Karpas-422 (cell line): Measurements from ENCODE around the gene SPATA31E1. TPM values are rescaled to one million over a fixed set of nuclear protein-coding genes. Genes with fewer than 3 reads are reported as not detected.

Experiments used
- DNase-seq: peaks from one replicate; pipeline ENCODE4 v3.0.0-alpha.2; 2015
- H2AFZ ChIP-seq: fragments of 200-600 bp; sonication (generic); 2 replicates; pipeline ENCODE4 v1.6.1; 2014; ENCODE audit warnings: antibody characterized with exemption, low read length, mixed read lengths
- H3K27ac ChIP-seq: fragments of 200-600 bp; sonication (generic); 2 replicates; pipeline ENCODE4 v1.5.1; 2014; ENCODE audit warnings: mild to moderate bottlenecking, low read length, moderate library complexity
- H3K27me3 ChIP-seq: fragments of 200-600 bp; sonication (generic); 2 replicates; pipeline ENCODE4 v1.6.1; 2014; ENCODE audit warnings: low read length, mixed read lengths
- H3K36me3 ChIP-seq: fragments of 200-600 bp; sonication (generic); 2 replicates; pipeline ENCODE4 v1.6.1; 2014; ENCODE audit warnings: low read length, mixed read lengths; ENCODE audit not compliant: insufficient read depth
- H3K4me1 ChIP-seq: fragments of 200-600 bp; sonication (generic); 2 replicates; pipeline ENCODE4 v1.6.1; 2014; ENCODE audit warnings: mild to moderate bottlenecking, low read length, mixed read lengths
- H3K4me2 ChIP-seq: fragments of 200-600 bp; sonication (generic); 2 replicates; pipeline ENCODE4 v1.6.1; 2014; ENCODE audit warnings: low read length, low read depth, mild to moderate bottlenecking; ENCODE audit not compliant: poor library complexity, severe bottlenecking
- H3K4me3 ChIP-seq: fragments of 200-600 bp; sonication (generic); 2 replicates; pipeline ENCODE4 v1.5.1; 2014; ENCODE audit warnings: mild to moderate bottlenecking, antibody characterized with exemption, low read length, mixed read lengths
- H3K79me2 ChIP-seq: fragments of 200-600 bp; sonication (generic); 2 replicates; pipeline ENCODE4 v1.6.1; 2014; ENCODE audit warnings: mild to moderate bottlenecking, low read length, mixed read lengths
- H3K9ac ChIP-seq: fragments of 200-600 bp; sonication (generic); 2 replicates; pipeline ENCODE4 v1.6.0; 2014; ENCODE audit warnings: low read length
- H3K9me2 ChIP-seq: fragments of 200-600 bp; sonication (generic), shearing (Covaris generic); replicated peaks from 2 replicates; pipeline ENCODE4 v1.6.0; 2014; ENCODE audit warnings: mild to moderate bottlenecking, low read length, moderate library complexity; ENCODE audit not compliant: insufficient read depth
- H3K9me3 ChIP-seq: fragments of 300-700, 200-600 bp; sonication (generic); 2 replicates; pipeline ENCODE4 v1.6.1; 2014; ENCODE audit warnings: low read length, mixed read lengths
- H4K20me1 ChIP-seq: fragments of 200-600 bp; sonication (generic); 2 replicates; pipeline ENCODE4 v1.6.1; 2014; ENCODE audit warnings: mild to moderate bottlenecking, antibody characterized with exemption, low read length, low read depth; ENCODE audit not compliant: insufficient read depth
- total RNA-seq: library from RNA; depleted of rRNA; stranded (reverse); fragments of >200 nt; shearing (Covaris generic); gene quantifications from 2 replicates; pipeline ENCODE4 v1.2.3, GENCODE V29; 2014; ENCODE audit warnings: low replicate concordance

The SPATA31E1 gene
- total RNA-seq, 1 experiment from 2014 or later = not detected

- no peaks in the 10 kb centered on the region for H3K9me2 ChIP-seq
- no peak overlapping the region for H3K9ac ChIP-seq
- H2AFZ ChIP-seq = no peak overlapping the region
- H4K20me1 ChIP-seq = no peaks in the 10 kb centered on the region
- H3K27ac ChIP-seq = no peak overlapping the region
- H3K9me3 ChIP-seq = no peaks in the 10 kb centered on the region
- no peak for DNase-seq
- no peaks in the 10 kb centered on the region for H3K4me1 ChIP-seq
- H3K79me2 ChIP-seq = no peaks in the 10 kb centered on the region
- H3K27me3 ChIP-seq = no peaks in the 10 kb centered on the region
- no peak overlapping the region for H3K4me2 ChIP-seq
- H3K36me3 ChIP-seq = no peaks in the 10 kb centered on the region
- no peak overlapping the region for H3K4me3 ChIP-seq
These were observed 2.1 kb downstream of the SPATA31E1 start for GRCh38 chr9:87884578-87885459.

- Histone ChIP-seq H3K36me3 (no peaks in the 10 kb centered on the region), H3K9ac (no peak overlapping the region), H3K79me2 (no peaks in the 10 kb centered on the region), H3K27ac (no peak overlapping the region), H3K9me3 (no peaks in the 10 kb centered on the region), H3K4me2 (no peak overlapping the region), H3K4me1 (no peaks in the 10 kb centered on the region), H2AFZ (no peak overlapping the region), H3K9me2 (no peaks in the 10 kb centered on the region), H3K4me3 (no peak overlapping the region), H4K20me1 (no peaks in the 10 kb centered on the region), H3K27me3 (no peaks in the 10 kb centered on the region)
- no peak for DNase-seq
These were observed 3.0 kb downstream of the SPATA31E1 start for GRCh38 chr9:87885484-87886189.

- H4K20me1 ChIP-seq = no peaks in the 10 kb centered on the region
- H3K4me2 ChIP-seq = no peak overlapping the region
- no peak overlapping the region for H3K4me3 ChIP-seq
- no peaks in the 10 kb centered on the region for H3K9me2 ChIP-seq
- no peaks in the 10 kb centered on the region for H3K27me3 ChIP-seq
- no peaks in the 10 kb centered on the region for H3K79me2 ChIP-seq
- H3K9ac ChIP-seq = no peak overlapping the region
- no peak for DNase-seq
- H3K36me3 ChIP-seq = no peaks in the 10 kb centered on the region
- H3K9me3 ChIP-seq = no peaks in the 10 kb centered on the region
- no peaks in the 10 kb centered on the region for H3K4me1 ChIP-seq
- no peak overlapping the region for H2AFZ ChIP-seq
- no peak overlapping the region for H3K27ac ChIP-seq
These were observed 3.7 kb downstream of the SPATA31E1 start for GRCh38 chr9:87886210-87886932.

GRCh38 chr9:87886933-87887505, 4.3 kb downstream of the SPATA31E1 start:
- Histone ChIP-seq H2AFZ (no peak overlapping the region), H3K9ac (no peak overlapping the region), H3K79me2 (no peaks in the 10 kb centered on the region), H3K9me3 (no peaks in the 10 kb centered on the region), H3K4me2 (no peak overlapping the region), H3K36me3 (no peaks in the 10 kb centered on the region), H3K27me3 (no peaks in the 10 kb centered on the region), H4K20me1 (no peaks in the 10 kb centered on the region), H3K27ac (no peak overlapping the region), H3K9me2 (no peaks in the 10 kb centered on the region), H3K4me3 (no peak overlapping the region), H3K4me1 (no peaks in the 10 kb centered on the region)
- no peak for DNase-seq

- H4K20me1 ChIP-seq = no peaks in the 10 kb centered on the region
- H3K36me3 ChIP-seq = no peaks in the 10 kb centered on the region
- H3K9me3 ChIP-seq = no peaks in the 10 kb centered on the region
- H3K27ac ChIP-seq = no peak overlapping the region
- H3K4me3 ChIP-seq = no peak overlapping the region
- no peak for DNase-seq
- no peaks in the 10 kb centered on the region for H3K27me3 ChIP-seq
- H3K4me2 ChIP-seq = no peak overlapping the region
- H3K9me2 ChIP-seq = no peaks in the 10 kb centered on the region
- H3K79me2 ChIP-seq = no peaks in the 10 kb centered on the region
- H3K9ac ChIP-seq = no peak overlapping the region
- H2AFZ ChIP-seq = no peak overlapping the region
- H3K4me1 ChIP-seq = no peaks in the 10 kb centered on the region
These were observed 5.2 kb downstream of the SPATA31E1 start for GRCh38 chr9:87887661-87888480.

GRCh38 chr9:87888501-87888900, 5.8 kb downstream of the SPATA31E1 start:
- no peak for DNase-seq
- no peaks in the 10 kb centered on the region for H3K27me3 ChIP-seq
- no peak overlapping the region for H3K27ac ChIP-seq
- no peak overlapping the region for H3K4me2 ChIP-seq
- no peak overlapping the region for H2AFZ ChIP-seq
- H3K9ac ChIP-seq = no peak overlapping the region
- no peaks in the 10 kb centered on the region for H4K20me1 ChIP-seq
- no peaks in the 10 kb centered on the region for H3K9me2 ChIP-seq
- no peak overlapping the region for H3K4me3 ChIP-seq
- H3K79me2 ChIP-seq = no peaks in the 10 kb centered on the region
- H3K36me3 ChIP-seq = no peaks in the 10 kb centered on the region
- H3K9me3 ChIP-seq = no peaks in the 10 kb centered on the region
- H3K4me1 ChIP-seq = no peaks in the 10 kb centered on the region

- H3K27ac ChIP-seq = no peak overlapping the region
- no peak overlapping the region for H3K4me3 ChIP-seq
- no peaks in the 10 kb centered on the region for H3K36me3 ChIP-seq
- H3K9ac ChIP-seq = no peak overlapping the region
- H3K4me2 ChIP-seq = no peak overlapping the region
- no peaks in the 10 kb centered on the region for H3K9me3 ChIP-seq
- H3K27me3 ChIP-seq = no peaks in the 10 kb centered on the region; the same call in 1 of the 2 replicates
- H3K79me2 ChIP-seq = no peaks in the 10 kb centered on the region
- no peak overlapping the region for H2AFZ ChIP-seq
- no peak for DNase-seq
- no peaks in the 10 kb centered on the region for H4K20me1 ChIP-seq
- no peaks in the 10 kb centered on the region for H3K9me2 ChIP-seq
- no peaks in the 10 kb centered on the region for H3K4me1 ChIP-seq
These were observed 6.6 kb downstream of the SPATA31E1 start for GRCh38 chr9:87889065-87889881.
